ENCODE measurements around the gene PMFBP1.

Gene PMFBP1

DNA sequence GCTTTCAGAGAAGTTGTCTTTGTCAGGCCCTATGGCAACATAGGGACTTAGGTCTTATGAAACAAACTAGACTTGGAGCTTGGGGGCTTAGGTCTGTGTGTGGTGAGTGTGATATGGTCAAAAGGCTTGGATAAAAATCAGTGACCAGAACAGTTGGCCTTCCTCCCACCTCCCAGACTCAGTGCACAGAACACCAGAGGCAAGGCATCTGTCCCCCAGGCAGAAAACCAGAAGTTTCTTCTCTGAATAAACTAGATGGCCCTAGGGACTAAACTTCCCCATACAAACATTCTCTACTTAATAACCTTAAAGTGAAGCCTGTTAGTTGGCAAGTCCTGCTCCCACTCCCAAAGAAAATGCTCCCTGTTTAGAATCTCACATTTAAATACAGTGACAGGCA lies 39.2 kb upstream of the PMFBP1 start:
- TF ChIP-seq, protein P1, sequence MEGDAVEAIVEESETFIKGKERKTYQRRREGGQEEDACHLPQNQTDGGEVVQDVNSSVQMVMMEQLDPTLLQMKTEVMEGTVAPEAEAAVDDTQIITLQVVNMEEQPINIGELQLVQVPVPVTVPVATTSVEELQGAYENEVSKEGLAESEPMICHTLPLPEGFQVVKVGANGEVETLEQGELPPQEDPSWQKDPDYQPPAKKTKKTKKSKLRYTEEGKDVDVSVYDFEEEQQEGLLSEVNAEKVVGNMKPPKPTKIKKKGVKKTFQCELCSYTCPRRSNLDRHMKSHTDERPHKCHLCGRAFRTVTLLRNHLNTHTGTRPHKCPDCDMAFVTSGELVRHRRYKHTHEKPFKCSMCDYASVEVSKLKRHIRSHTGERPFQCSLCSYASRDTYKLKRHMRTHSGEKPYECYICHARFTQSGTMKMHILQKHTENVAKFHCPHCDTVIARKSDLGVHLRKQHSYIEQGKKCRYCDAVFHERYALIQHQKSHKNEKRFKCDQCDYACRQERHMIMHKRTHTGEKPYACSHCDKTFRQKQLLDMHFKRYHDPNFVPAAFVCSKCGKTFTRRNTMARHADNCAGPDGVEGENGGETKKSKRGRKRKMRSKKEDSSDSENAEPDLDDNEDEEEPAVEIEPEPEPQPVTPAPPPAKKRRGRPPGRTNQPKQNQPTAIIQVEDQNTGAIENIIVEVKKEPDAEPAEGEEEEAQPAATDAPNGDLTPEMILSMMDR (IDR thresholded peaks at IDR 0.05; ENCODE audit: extremely low read depth, missing control alignments): no peak
- DNase-seq (ENCODE audit: low spot score): no peak

GRCh38 chr16:72210555-72210954 lies 38.6 kb upstream of the PMFBP1 start:
- no peak for DNase-seq (ENCODE audit: low spot score)
- TF ChIP-seq, protein P1 (IDR thresholded peaks at IDR 0.05; ENCODE audit: extremely low read depth, missing control alignments): no peak

- DNase-seq (ENCODE audit: low spot score): no peak
- TF ChIP-seq, protein P1 (IDR thresholded peaks at IDR 0.05; ENCODE audit: extremely low read depth, missing control alignments): no peak
Observed at GRCh38 chr16:72210072-72210471, 38.1 kb upstream of the PMFBP1 start.

- no peak for DNase-seq (ENCODE audit: low spot score)
- TF ChIP-seq, protein P1 (IDR thresholded peaks at IDR 0.05; ENCODE audit: extremely low read depth, missing control alignments): no peak
Observed at GRCh38 chr16:72206299-72206698, 34.3 kb upstream of the PMFBP1 start.

DNA sequence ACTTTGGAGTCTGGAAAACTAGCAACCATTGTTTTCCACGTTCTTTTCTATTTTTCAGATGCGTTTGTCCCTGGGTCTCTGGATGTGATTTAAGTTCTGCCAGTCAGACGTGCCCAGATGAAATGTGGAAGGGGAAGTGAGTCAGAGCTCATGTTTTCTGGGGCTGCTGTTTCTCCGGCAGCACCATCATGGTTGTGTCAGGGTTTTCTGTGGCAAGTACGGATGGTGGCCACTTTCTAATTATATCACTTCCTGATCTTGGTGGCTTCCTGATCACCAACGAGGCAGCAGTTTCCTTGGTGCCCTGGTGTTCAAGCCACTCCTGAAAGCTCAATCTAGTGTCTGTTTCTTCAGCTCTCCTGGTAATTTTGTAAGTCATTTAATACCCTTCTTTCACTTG lies 31.4 kb upstream of the PMFBP1 start:
- DNase-seq (ENCODE audit: low spot score): peak; percentile 45
- TF ChIP-seq, protein P1 (IDR thresholded peaks at IDR 0.05; ENCODE audit: extremely low read depth, missing control alignments): no peak

DNA sequence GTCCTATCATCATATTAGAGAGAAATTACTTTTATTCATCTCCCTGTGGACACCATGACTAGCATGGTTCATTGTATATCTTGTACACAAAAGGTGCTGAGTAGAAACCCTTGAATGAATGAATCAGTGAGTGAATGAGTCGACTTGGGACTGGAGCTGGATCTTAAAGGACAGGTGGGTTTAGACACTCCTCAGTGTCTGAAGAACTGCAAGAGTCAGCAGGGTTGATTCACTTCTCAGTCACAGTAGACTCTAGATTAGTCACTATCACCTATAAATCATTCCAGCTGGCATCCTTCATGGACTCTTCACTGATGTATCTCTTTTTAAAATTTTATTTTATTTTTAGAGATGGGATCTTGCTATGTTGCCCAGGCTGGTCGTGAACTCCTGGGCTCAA lies 30.1 kb upstream of the PMFBP1 start:
- no peak for DNase-seq (ENCODE audit: low spot score)
- TF ChIP-seq, protein P1 (IDR thresholded peaks at IDR 0.05; ENCODE audit: extremely low read depth, missing control alignments): no peak

GRCh38 chr16:72201387-72201786 lies 29.4 kb upstream of the PMFBP1 start:
- TF ChIP-seq, protein P1 (IDR thresholded peaks at IDR 0.05; ENCODE audit: extremely low read depth, missing control alignments): no peak
- DNase-seq (ENCODE audit: low spot score): no peak

Measured in GM20000 (cell line).